Stomach (tissue), 9 donors: ENCODE data around the gene CHST13. TPM values are rescaled to one million over a fixed set of nuclear protein-coding genes. Genes with fewer than 3 reads are reported as not detected.

Source experiments
- DNase-seq, 2 donors: peaks; one replicate each; pipeline versions ENCODE4 v3.0.0 to v3.0.0-alpha.2; 2013 to 2019
- H3K27ac ChIP-seq, 5 donors: fragments of 200-600 bp in 4 of 5; sonication (generic) in 4 of 5; one replicate each; pipeline ENCODE4 v1.5.1; 2013 to 2019; ENCODE audit warnings: mild to moderate bottlenecking in 1 of 5, moderate library complexity in 1 of 5
- H3K27me3 ChIP-seq, 3 donors: fragments of 200-600 bp; sonication (generic); one replicate each; pipeline ENCODE4 v1.5.1; 2017 to 2019; ENCODE audit warnings: mixed run types in 1 of 3
- H3K36me3 ChIP-seq, 4 donors: fragments of 200-600 bp; sonication (generic); 1 replicate in 3 of 4; 2 replicates in 1 of 4; pipeline ENCODE4 v1.5.1; 2016 to 2019
- H3K4me1 ChIP-seq, 4 donors: fragments of 200-600 bp; sonication (generic); one replicate each; pipeline ENCODE4 v1.5.1; 2016 to 2019
- H3K4me3 ChIP-seq, 4 donors: fragments of 200-600 bp; sonication (generic) in 3 of 4; one replicate each; pipeline ENCODE4 v1.5.1; 2016 to 2019; ENCODE audit warnings: mild to moderate bottlenecking in 1 of 4
- H3K9me3 ChIP-seq, 4 donors: fragments of 200-600 bp; sonication (generic); one replicate each; pipeline ENCODE4 v1.5.1; 2016 to 2019
- EP300 ChIP-seq: sonication (generic); formaldehyde crosslinking; IDR thresholded peaks from one replicate; pipeline ENCODE4 v1.6.1; 2017; ENCODE audit warnings: antibody characterized with exemption
- POLR2A ChIP-seq, 4 donors: fragments of 450-650 bp; IDR thresholded peaks; one replicate each; pipeline ENCODE4 v1.6.1; 2016; ENCODE audit warnings: antibody characterized with exemption in 4 of 4, control low read depth in 2 of 4, mild to moderate bottlenecking in 1 of 4, moderate library complexity in 1 of 4
- POLR2AphosphoS5 ChIP-seq, 3 donors: sonication (generic); formaldehyde crosslinking; IDR thresholded peaks; one replicate each; pipeline ENCODE4 v1.6.1; 2016; ENCODE audit warnings: antibody characterized with exemption in 3 of 3
- WGBS, 5 donors: extraction: QIAGEN DNeasy Blood & Tissue Kit in 3 of 5; methylation state at CpG; one replicate each; pipeline versions ENCODE4 v1.1.5 to v1.1.7; 2013 to 2018; 5-methylcytosine and 5-hydroxymethylcytosine counted together
- intact Hi-C: fragments of 100-400 bp; cut with DNase I; formaldehyde crosslinking; loops from one replicate; pipeline ENCODE4 v1.15.1; 2023; ENCODE audit warnings: low total_unique reads
- polyA plus RNA-seq, 3 donors: library from polyadenylated mRNA; stranded (reverse); fragments of 200-250 nt; gene quantifications; one replicate each; pipeline ENCODE4 v1.2.3, GENCODE V29; 2013
- total RNA-seq, 5 donors: library from RNA; depleted of rRNA; stranded (reverse); fragments of >200 nt; gene quantifications; one replicate each; pipeline versions ENCODE4 v1.1.0 to v1.2.3, GENCODE V29; 2014 to 2016
- TF ChIP-seq, protein P1 (sequence below), 7 experiments: fragments of 450-650 bp in 4 of 7; fragments of 200-600 bp in 3 of 7; sonication (generic) in 3 of 7; IDR thresholded peaks; one replicate each; pipeline ENCODE4 v1.5.1; 2016 to 2019; ENCODE audit warnings: antibody characterized with exemption in 7 of 7, control low read depth in 2 of 7, mild to moderate bottlenecking in 1 of 7
- donor health status: healthy with polysubstance abuse.
- donor health status: Bipolar disorder and iron deficiency.
- donor health status: healthy.

Gene CHST13
- total and polyA plus RNA-seq, 8 donors, result 0.08 to 12.5 (median 1.0) TPM; not detected in 2

DNA sequence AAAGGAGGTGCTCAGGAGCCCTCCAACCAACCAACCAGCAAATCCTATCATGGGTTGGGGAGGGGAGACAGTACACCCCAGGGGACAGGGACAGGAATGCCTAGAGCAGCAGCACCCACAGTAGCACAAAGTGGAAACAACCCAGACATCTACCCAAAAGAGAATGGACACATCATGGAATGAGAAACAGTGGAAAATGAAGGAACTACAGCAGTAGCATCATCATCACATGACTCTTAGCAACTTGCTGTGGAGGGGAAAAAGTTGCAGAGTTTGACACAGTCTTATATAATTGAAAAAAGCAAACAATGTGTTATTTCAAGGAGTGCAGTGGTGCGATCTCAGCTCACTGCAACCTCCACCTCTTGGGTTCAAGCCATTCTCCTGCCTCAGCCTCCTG is 23.8 kb downstream of the CHST13 start:
- H3K4me3 ChIP-seq, result no peak overlapping the region
- 64 to 83% (median 78%) methylated on average over 1 of the region's 1 CpG for WGBS, 5 donors

DNA sequence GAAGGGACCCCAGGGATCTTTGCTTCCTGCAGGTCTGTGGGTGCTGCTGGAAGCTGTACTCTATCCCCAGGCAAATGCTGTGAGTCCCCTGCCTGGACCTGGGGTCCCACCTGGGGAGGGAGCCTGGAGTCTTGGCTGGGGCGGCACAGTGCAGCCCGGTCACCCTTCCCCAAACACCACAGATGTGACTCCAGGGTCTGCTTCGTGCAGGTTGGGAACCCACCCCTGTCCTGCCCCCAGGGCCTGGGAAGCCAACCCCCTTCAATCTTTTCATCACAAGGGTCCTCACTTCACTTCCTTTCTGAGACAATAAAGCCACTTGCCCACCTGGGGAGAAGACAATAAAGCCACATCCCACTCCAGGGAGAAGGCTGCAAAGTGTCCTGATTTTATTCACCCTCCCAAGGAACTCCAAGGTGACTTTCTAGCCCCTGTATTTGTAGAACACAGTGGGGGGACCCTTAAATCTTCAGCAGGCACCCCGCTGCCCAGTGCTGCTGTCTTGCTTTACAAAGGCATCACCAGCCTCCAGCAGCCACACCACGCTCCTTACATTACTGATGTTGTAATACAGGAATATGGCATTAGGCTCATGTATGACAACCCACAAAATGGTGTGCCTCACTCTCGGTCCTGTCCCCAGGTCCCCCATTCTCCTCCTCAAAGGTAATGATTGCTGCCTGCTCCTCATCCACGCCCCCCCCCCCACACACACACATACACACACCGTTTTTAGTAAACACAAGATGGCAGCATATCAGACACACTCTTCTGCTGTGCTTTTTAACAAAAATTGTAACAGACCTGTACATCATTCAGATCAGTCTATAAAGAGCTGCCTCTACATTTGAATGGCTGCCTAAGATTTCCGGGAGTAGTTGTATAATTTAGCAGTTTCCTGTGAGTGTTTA is 24.9 kb downstream of the CHST13 start:
- TF ChIP-seq, protein P1, sequence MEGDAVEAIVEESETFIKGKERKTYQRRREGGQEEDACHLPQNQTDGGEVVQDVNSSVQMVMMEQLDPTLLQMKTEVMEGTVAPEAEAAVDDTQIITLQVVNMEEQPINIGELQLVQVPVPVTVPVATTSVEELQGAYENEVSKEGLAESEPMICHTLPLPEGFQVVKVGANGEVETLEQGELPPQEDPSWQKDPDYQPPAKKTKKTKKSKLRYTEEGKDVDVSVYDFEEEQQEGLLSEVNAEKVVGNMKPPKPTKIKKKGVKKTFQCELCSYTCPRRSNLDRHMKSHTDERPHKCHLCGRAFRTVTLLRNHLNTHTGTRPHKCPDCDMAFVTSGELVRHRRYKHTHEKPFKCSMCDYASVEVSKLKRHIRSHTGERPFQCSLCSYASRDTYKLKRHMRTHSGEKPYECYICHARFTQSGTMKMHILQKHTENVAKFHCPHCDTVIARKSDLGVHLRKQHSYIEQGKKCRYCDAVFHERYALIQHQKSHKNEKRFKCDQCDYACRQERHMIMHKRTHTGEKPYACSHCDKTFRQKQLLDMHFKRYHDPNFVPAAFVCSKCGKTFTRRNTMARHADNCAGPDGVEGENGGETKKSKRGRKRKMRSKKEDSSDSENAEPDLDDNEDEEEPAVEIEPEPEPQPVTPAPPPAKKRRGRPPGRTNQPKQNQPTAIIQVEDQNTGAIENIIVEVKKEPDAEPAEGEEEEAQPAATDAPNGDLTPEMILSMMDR (IDR thresholded peaks at IDR 0.05), result no peak
- TF ChIP-seq POLR2A (IDR thresholded peaks at IDR 0.05), result no peak
- no peak for TF ChIP-seq POLR2AphosphoS5 (IDR thresholded peaks at IDR 0.05)
- no peak for TF ChIP-seq EP300
- peak in 1 of 2 donors; percentile 16 for DNase-seq
- H3K4me1 ChIP-seq, result no peaks in the 10 kb centered on the region
- intact Hi-C loops, result no loop called here
- 41 to 60% (median 48%) methylated on average over 6 to 9 of the region's 9 CpGs for WGBS, 5 donors
- H3K4me3 ChIP-seq, result no peak overlapping the region
- H3K27me3 ChIP-seq, result peaks cover 0 to 26% (median 0%) of the 10 kb centered on the region in 3 donors
- H3K9me3 ChIP-seq, result no peaks in the 10 kb centered on the region
- no peaks in the 10 kb centered on the region for H3K36me3 ChIP-seq
- H3K27ac ChIP-seq, result no peak overlapping the region

More for the DNA sequence above, 23.8 kb downstream of the CHST13 start:
- no peaks in the 10 kb centered on the region for H3K4me1 ChIP-seq
- no peaks in the 10 kb centered on the region for H3K9me3 ChIP-seq
- no peak overlapping the region for H3K27ac ChIP-seq
- DNase-seq, result no peak
- intact Hi-C loops, result no loop called here
- H3K27me3 ChIP-seq, result peaks cover 0 to 37% (median 1%) of the 10 kb centered on the region in 3 donors
- TF ChIP-seq POLR2A (IDR thresholded peaks at IDR 0.05), result no peak
- H3K36me3 ChIP-seq, result no peaks in the 10 kb centered on the region

DNA sequence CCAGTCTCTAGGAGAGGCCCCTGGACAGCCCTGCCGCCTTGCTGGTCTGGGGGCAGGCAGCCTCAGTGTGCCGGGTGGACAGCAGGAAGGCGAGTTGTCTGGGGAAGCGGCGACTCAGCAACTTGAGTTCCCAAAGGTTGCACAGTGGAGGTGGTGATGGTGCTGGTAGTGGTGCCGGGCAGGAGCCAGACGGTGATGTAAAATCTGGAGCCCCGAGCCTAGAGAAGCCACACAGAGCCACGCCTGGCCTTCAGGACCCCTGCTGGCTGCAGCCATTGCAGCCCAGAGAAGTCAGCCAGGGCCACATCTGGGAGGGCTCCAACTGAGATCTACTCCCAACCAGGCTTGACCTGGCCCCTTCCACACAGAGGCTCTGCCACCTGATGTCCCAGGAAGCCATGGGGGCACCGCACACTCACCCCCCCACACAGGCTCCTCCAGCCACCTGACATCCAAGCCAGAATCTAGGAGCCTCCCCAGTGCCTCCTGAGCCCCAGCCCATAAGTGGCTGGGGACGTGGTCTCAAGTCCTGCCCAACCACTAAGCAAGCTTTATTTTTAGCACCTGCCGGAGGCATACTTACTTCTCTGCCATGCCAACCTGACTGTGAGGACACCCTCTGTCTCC is 26.0 kb downstream of the CHST13 start:
- WGBS, 5 donors, result 59 to 81% (median 72%) methylated on average over 11 to 12 of the region's 12 CpGs
- peaks cover 0 to 26% (median 0%) of the 10 kb centered on the region in 3 donors for H3K27me3 ChIP-seq
- TF ChIP-seq POLR2AphosphoS5 (IDR thresholded peaks at IDR 0.05) (no peak), EP300 (no peak), POLR2A (IDR thresholded peaks at IDR 0.05) (no peak)
- TF ChIP-seq, protein P1 (IDR thresholded peaks at IDR 0.05), result no peak
- H3K9me3 ChIP-seq, result no peaks in the 10 kb centered on the region
- DNase-seq, result peak in 1 of 2 donors; percentile 16
- no peaks in the 10 kb centered on the region for H3K4me1 ChIP-seq
- no peak overlapping the region for H3K27ac ChIP-seq
- H3K36me3 ChIP-seq, result no peaks in the 10 kb centered on the region
- H3K4me3 ChIP-seq, result no peak overlapping the region
- intact Hi-C loops, result no loop called here

DNA sequence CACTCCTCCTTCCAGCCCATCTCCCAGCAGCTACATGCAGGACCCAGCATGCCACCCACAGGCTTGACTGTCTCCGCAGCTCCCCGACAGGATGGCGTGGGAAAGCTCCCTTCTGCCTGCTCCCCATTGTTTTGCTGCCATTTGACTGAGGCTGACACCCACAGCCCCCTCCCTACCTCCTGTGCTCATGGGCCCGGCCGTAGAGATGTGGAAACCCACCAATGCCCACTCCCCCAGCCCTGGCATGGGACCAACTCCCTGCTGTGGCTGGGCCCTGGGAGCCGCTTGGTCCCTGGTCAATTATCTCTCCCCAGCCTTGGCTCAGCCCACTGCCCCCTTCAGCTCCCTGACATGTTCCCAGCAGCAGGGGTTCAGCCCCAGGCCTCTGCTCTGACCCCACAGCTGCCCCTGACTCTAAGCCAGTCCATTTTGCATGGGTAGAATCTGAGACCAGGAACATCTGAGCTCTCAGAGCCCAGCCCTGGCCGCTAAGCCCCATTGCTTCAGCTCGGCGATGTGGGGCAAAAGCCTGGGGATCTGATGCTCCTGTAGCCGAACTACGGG is 26.6 kb downstream of the CHST13 start:
- Histone ChIP-seq H3K4me3 (no peak overlapping the region), H3K9me3 (no peaks in the 10 kb centered on the region), H3K27me3 (peaks cover 0 to 26% (median 0%) of the 10 kb centered on the region in 3 donors), H3K4me1 (no peaks in the 10 kb centered on the region), H3K27ac (no peak overlapping the region), H3K36me3 (no peaks in the 10 kb centered on the region)
- 78 to 87% (median 85%) methylated on average over 10 to 11 of the region's 11 CpGs for WGBS, 5 donors
- intact Hi-C loops, result no loop called here
- TF ChIP-seq POLR2A (IDR thresholded peaks at IDR 0.05) (no peak), POLR2AphosphoS5 (IDR thresholded peaks at IDR 0.05) (no peak), EP300 (no peak)
- TF ChIP-seq, protein P1 (IDR thresholded peaks at IDR 0.05), result no peak
- peak in 1 of 2 donors; percentile 19 for DNase-seq
